Measurements from ENCODE around the gene LRP4.

DNA sequence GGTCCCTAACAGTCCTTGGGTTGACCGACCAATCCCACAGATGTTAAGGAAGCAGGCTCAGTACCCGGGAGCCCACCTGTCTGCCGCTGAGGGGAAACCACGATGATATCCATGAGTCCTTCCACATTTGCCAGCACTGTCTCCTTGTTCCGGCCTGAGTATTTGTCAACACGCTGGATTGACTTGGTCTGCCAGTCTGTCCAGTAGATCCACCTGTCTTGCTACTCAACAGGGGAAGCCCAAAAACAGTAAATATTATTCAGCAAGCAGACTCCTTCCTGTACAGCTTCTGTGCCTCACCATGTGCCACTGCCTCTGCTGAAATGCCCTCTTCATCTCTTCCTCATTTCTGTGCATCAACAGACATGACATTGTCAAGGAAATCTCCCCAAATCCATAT is 49.4 kb downstream of the LRP4 start:
- TF ChIP-seq, protein P1, sequence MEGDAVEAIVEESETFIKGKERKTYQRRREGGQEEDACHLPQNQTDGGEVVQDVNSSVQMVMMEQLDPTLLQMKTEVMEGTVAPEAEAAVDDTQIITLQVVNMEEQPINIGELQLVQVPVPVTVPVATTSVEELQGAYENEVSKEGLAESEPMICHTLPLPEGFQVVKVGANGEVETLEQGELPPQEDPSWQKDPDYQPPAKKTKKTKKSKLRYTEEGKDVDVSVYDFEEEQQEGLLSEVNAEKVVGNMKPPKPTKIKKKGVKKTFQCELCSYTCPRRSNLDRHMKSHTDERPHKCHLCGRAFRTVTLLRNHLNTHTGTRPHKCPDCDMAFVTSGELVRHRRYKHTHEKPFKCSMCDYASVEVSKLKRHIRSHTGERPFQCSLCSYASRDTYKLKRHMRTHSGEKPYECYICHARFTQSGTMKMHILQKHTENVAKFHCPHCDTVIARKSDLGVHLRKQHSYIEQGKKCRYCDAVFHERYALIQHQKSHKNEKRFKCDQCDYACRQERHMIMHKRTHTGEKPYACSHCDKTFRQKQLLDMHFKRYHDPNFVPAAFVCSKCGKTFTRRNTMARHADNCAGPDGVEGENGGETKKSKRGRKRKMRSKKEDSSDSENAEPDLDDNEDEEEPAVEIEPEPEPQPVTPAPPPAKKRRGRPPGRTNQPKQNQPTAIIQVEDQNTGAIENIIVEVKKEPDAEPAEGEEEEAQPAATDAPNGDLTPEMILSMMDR (conservative IDR thresholded peaks at IDR 0.05): no peak
- no peak for TF ChIP-seq EZH2 (IDR thresholded peaks at IDR 0.05; ENCODE audit: low read depth)

All from PC-9 (cell line).